ENCODE measurements around the gene ACACA. TPM values are rescaled to one million over a fixed set of nuclear protein-coding genes. Genes with fewer than 3 reads are reported as not detected.
A peak's percentile ranks its signal among the peaks of the same experiment; 100 is the strongest.

ACACA gene
- total RNA-seq, 4 donors from 2014 or later, result 40.5 to 64.1 (median 51.8) TPM

- peaks cover 0 to 43% of the 10 kb centered on the region in 2 donors for H3K36me3 ChIP-seq
- H3K27me3 ChIP-seq, result no peaks in the 10 kb centered on the region
- no peak overlapping the region for H3K27ac ChIP-seq
- no peaks in the 10 kb centered on the region for H3K9me3 ChIP-seq
- no peaks in the 10 kb centered on the region for H3K4me1 ChIP-seq
- H3K4me3 ChIP-seq, result no peak overlapping the region
- TF ChIP-seq POLR2AphosphoS5 (IDR thresholded peaks at IDR 0.05), result no peak
- no peak for TF ChIP-seq POLR2A (IDR thresholded peaks at IDR 0.05)
- no peak for TF ChIP-seq CTCF (IDR thresholded peaks at IDR 0.05)
- TF ChIP-seq EP300 (IDR thresholded peaks at IDR 0.05), result no peak
- WGBS, 2 donors (ENCODE audit: low coverage in 1 of 2), result 70 to 71% methylated on average over 5 of the region's 5 CpGs
- ATAC-seq, result peak; percentile 39
Observed at GRCh38 chr17:37327341-37328090, 79.1 kb downstream of the ACACA start.

DNA sequence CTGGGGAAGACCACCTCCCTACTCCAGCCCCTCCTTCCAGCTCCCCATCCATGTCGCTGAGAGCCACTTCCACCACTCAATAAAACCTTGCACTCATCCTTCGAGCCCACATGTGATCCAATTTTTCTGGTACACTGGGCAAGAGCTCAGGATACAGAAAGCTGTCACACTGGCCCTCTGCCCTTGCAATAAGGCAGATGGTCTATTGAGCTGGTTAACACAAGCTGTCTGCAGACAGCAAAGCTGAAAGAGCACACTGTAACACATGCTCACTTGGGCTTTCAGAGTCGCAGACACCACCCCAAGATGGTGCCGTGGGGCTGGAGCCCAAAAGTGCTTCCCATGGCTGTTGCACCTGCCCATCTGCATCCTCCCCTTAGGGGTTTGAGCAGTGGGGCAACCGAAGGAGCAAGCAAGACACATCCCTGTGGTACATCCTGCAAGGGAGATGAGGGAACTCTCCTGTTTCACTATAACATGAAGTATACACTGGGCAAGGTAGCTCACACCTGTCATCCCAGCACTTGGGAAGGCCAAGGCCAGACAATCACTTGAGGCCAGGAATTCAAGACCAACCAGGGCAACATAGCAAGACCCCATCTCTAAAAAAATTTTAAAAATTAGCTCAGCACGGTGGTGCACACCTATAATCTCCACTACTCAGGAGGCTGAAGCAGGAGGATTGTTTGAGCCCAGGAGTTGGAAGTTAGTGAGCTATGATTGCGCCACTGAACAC lies 83.6 kb downstream of the ACACA start:
- Histone ChIP-seq H3K4me3 (no peak overlapping the region), H3K27ac (no peak overlapping the region), H3K36me3 (peaks cover 0 to 38% of the 10 kb centered on the region in 2 donors), H3K9me3 (no peaks in the 10 kb centered on the region), H3K4me1 (no peaks in the 10 kb centered on the region), H3K27me3 (no peaks in the 10 kb centered on the region)
- WGBS, 2 donors (ENCODE audit: low coverage in 1 of 2), result 89 to 100% methylated on average over 2 to 7 of the region's 7 CpGs
- ATAC-seq, result no peak
- TF ChIP-seq EP300 (IDR thresholded peaks at IDR 0.05) (no peak), POLR2AphosphoS5 (IDR thresholded peaks at IDR 0.05) (no peak), CTCF (IDR thresholded peaks at IDR 0.05) (no peak)

GRCh38 chr17:37322106-37322505 lies 84.5 kb downstream of the ACACA start:
- no peak for ATAC-seq

DNA sequence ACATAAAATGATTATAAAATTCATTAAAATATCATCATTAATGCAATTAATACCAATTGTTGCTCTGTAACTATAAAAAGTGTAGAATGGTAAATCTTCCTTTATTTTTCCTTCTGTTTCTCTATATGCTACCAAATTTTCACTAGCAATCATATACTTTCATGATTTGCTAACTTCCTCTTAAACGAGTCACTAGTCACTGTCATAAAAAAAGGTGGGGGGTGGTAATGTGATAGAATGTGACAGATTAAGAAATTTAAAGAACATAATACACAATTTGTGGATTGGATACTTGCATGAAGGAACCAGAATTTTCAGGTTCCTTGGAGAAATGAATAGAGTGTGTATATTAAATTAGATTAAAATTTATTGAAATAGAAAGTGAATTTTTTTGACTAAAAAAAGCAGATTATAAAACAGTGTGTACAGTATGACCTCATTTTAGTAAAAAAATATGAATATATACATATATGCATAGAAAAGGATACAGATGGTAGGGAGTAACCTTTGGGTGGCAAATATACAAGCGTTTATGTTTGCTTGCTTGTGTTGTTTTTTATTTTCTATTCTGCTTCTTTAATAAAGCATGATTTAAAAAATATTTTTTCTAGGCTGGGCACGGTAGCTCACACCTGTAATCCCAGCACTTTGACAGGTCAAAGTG lies 87.6 kb downstream of the ACACA start:
- TF ChIP-seq CTCF (IDR thresholded peaks at IDR 0.05), result no peak
- no peak for TF ChIP-seq POLR2A (IDR thresholded peaks at IDR 0.05)
- no peak for TF ChIP-seq EP300 (IDR thresholded peaks at IDR 0.05)
- TF ChIP-seq POLR2AphosphoS5 (IDR thresholded peaks at IDR 0.05), result no peak
- H3K36me3 ChIP-seq, result peaks cover 0 to 17% of the 10 kb centered on the region in 2 donors
- WGBS, 2 donors (ENCODE audit: low coverage in 1 of 2), result 78 to 87% methylated on average over 3 of the region's 3 CpGs
- H3K27me3 ChIP-seq, result no peaks in the 10 kb centered on the region
- no peaks in the 10 kb centered on the region for H3K9me3 ChIP-seq
- H3K27ac ChIP-seq, result no peak overlapping the region
- ATAC-seq, result no peak
- no peak overlapping the region for H3K4me3 ChIP-seq
- no peaks in the 10 kb centered on the region for H3K4me1 ChIP-seq

More at GRCh38 chr17:37322106-37322505, 84.5 kb downstream of the ACACA start:
- Histone ChIP-seq H3K9me3 (no peaks in the 10 kb centered on the region), H3K36me3 (peaks cover 0 to 38% of the 10 kb centered on the region in 2 donors), H3K27me3 (no peaks in the 10 kb centered on the region), H3K4me3 (no peak overlapping the region), H3K4me1 (no peaks in the 10 kb centered on the region), H3K27ac (no peak overlapping the region)
- no peak for TF ChIP-seq POLR2AphosphoS5 (IDR thresholded peaks at IDR 0.05)
- no peak for TF ChIP-seq POLR2A (IDR thresholded peaks at IDR 0.05)
- TF ChIP-seq CTCF (IDR thresholded peaks at IDR 0.05), result no peak
- no peak for TF ChIP-seq EP300 (IDR thresholded peaks at IDR 0.05)
- 91 to 100% methylated on average over 1 of the region's 1 CpG for WGBS, 2 donors (ENCODE audit: low coverage in 1 of 2)
